H9 (cell line): ENCODE results near the gene RPL38. TPM values are rescaled to one million over a fixed set of nuclear protein-coding genes. Genes with fewer than 3 reads are reported as not detected.

Source experiments
- DNase-seq: peaks from one replicate; pipeline ENCODE4 v3.0.0-alpha.2; 2017
- H2AFZ ChIP-seq: one replicate; pipeline ENCODE4 v1.6.1; 2013; ENCODE audit warnings: mild to moderate bottlenecking, low read length, control low read depth, moderate library complexity
- H2AK5ac ChIP-seq: 2 replicates; pipeline ENCODE4 v1.6.1; 2013; ENCODE audit warnings: low read length, control low read depth, mixed read lengths; ENCODE audit not compliant: insufficient read length
- H2BK120ac ChIP-seq: one replicate; pipeline ENCODE4 v1.6.1; 2013; ENCODE audit warnings: low read depth, mild to moderate bottlenecking, low read length, control low read depth, inconsistent platforms; ENCODE audit not compliant: poor library complexity, severe bottlenecking
- H2BK12ac ChIP-seq: 2 replicates; pipeline ENCODE4 v1.6.1; 2013; ENCODE audit warnings: low read length, control low read depth, mixed read lengths, low read depth; ENCODE audit not compliant: insufficient read length
- H2BK15ac ChIP-seq: 2 replicates; pipeline ENCODE4 v1.6.1; 2013; ENCODE audit warnings: low read depth, low read length, control low read depth
- H2BK20ac ChIP-seq: one replicate; pipeline ENCODE4 v1.6.1; 2013; ENCODE audit warnings: low read depth, mild to moderate bottlenecking, low read length, control low read depth, inconsistent platforms; ENCODE audit not compliant: poor library complexity, severe bottlenecking
- H2BK5ac ChIP-seq: 2 replicates; pipeline ENCODE4 v1.6.1; 2013; ENCODE audit warnings: low read length, control low read depth, mixed read lengths; ENCODE audit not compliant: insufficient read length
- H3K14ac ChIP-seq: 2 replicates; pipeline ENCODE4 v1.6.1; 2013; ENCODE audit warnings: low read length, control low read depth; ENCODE audit not compliant: insufficient read depth
- H3K18ac ChIP-seq: 2 replicates; pipeline ENCODE4 v1.6.1; 2013; ENCODE audit warnings: low read depth, mild to moderate bottlenecking, mixed read lengths, low read length, control low read depth; ENCODE audit not compliant: insufficient read length
- H3K23ac ChIP-seq: 2 replicates; pipeline ENCODE4 v1.6.1; 2013; ENCODE audit warnings: low read length, control low read depth, mixed read lengths, low read depth; ENCODE audit not compliant: insufficient read length
- H3K23me2 ChIP-seq: 2 replicates; pipeline ENCODE4 v1.6.1; 2013; ENCODE audit warnings: low read depth, mild to moderate bottlenecking, mixed read lengths, low read length, control low read depth; ENCODE audit not compliant: insufficient read length, poor library complexity, severe bottlenecking
- H3K27ac ChIP-seq: 2 replicates; pipeline ENCODE4 v1.5.1; 2013; ENCODE audit warnings: low read length, control low read depth, mixed read lengths, low read depth; ENCODE audit not compliant: insufficient read length
- H3K27me3 ChIP-seq: 2 replicates; pipeline ENCODE4 v1.6.1; 2013; ENCODE audit warnings: low read length, control low read depth, inconsistent platforms; ENCODE audit not compliant: insufficient read depth
- H3K4ac ChIP-seq: 2 replicates; pipeline ENCODE4 v1.6.1; 2013; ENCODE audit warnings: low read depth, mild to moderate bottlenecking, control low read depth, inconsistent platforms, low read length, moderate library complexity
- H3K4me1 ChIP-seq: 2 replicates; pipeline ENCODE4 v1.6.1; 2013; ENCODE audit warnings: low read length, control low read depth, inconsistent platforms; ENCODE audit not compliant: insufficient read depth
- H3K4me2 ChIP-seq: 2 replicates; pipeline ENCODE4 v1.6.1; 2013; ENCODE audit warnings: low read length, control low read depth, mixed read lengths; ENCODE audit not compliant: insufficient read length, insufficient read depth
- H3K56ac ChIP-seq: 2 replicates; pipeline ENCODE4 v1.6.1; 2013; ENCODE audit warnings: low read depth, mild to moderate bottlenecking, mixed read lengths, low read length, control low read depth; ENCODE audit not compliant: insufficient read length
- H3K79me1 ChIP-seq: 2 replicates; pipeline ENCODE4 v1.6.1; 2013; ENCODE audit warnings: low read depth, mild to moderate bottlenecking, moderate library complexity, low read length, control low read depth, inconsistent platforms; ENCODE audit not compliant: insufficient read depth, poor library complexity, severe bottlenecking
- H3K79me2 ChIP-seq: 2 replicates; pipeline ENCODE4 v1.6.1; 2013; ENCODE audit warnings: low read length, control low read depth, inconsistent platforms; ENCODE audit not compliant: insufficient read depth
- H3K9ac ChIP-seq: 2 replicates; pipeline ENCODE4 v1.6.1; 2013; ENCODE audit warnings: low read length, control low read depth, mixed read lengths; ENCODE audit not compliant: insufficient read length; ENCODE audit errors: extremely low read depth
- H3K9me3 ChIP-seq: one replicate; pipeline ENCODE4 v1.6.1; 2013; ENCODE audit warnings: low read depth, low read length, inconsistent platforms; ENCODE audit not compliant: control insufficient read depth
- H3T11ph ChIP-seq: one replicate; pipeline ENCODE4 v1.6.1; 2013; ENCODE audit warnings: mild to moderate bottlenecking, low read length, control low read depth, inconsistent platforms
- H4K20me1 ChIP-seq: one replicate; pipeline ENCODE4 v1.6.1; 2013; ENCODE audit not compliant: control insufficient read depth, insufficient read length, insufficient read depth
- H4K5ac ChIP-seq: 2 replicates; pipeline ENCODE4 v1.6.1; 2013; ENCODE audit warnings: low read depth, mild to moderate bottlenecking, mixed read lengths, low read length, control low read depth; ENCODE audit not compliant: insufficient read length
- H4K8ac ChIP-seq: replicated peaks from 2 replicates; pipeline ENCODE4 v1.6.1; 2013; ENCODE audit warnings: low read length, control low read depth, mixed read lengths, low read depth; ENCODE audit not compliant: insufficient read length
- H4K91ac ChIP-seq: 2 replicates; pipeline ENCODE4 v1.6.1; 2013; ENCODE audit warnings: low read depth, mild to moderate bottlenecking, moderate library complexity, mixed read lengths, low read length, control low read depth; ENCODE audit not compliant: insufficient read length
- H3K27ac Mint-ChIP-seq, 3 experiments: 2 replicates in 2 of 3; 3 replicates in 1 of 3; pipeline ENCODE4 v1.8.0; 2020 to 2021; ENCODE audit warnings: mixed read lengths in 3 of 3, mild to moderate bottlenecking in 1 of 3, moderate library complexity in 1 of 3
- H3K27me3 Mint-ChIP-seq: 2 replicates; pipeline ENCODE4 v1.8.0; 2021; ENCODE audit warnings: low read depth, mild to moderate bottlenecking, moderate library complexity, mixed read lengths
- H3K36me3 Mint-ChIP-seq, 3 experiments: 2 replicates in 2 of 3; 3 replicates in 1 of 3; pipeline ENCODE4 v1.8.0; 2020 to 2021; ENCODE audit warnings: low read depth in 3 of 3, mixed read lengths in 3 of 3; ENCODE audit not compliant: insufficient read depth in 1 of 3
- H3K4me1 Mint-ChIP-seq, 2 experiments: 2 replicates each; pipeline ENCODE4 v1.8.0; 2020; ENCODE audit warnings: mixed read lengths in 2 of 2
- H3K4me3 Mint-ChIP-seq, 2 experiments: 2 replicates in 1 of 2; 3 replicates in 1 of 2; pipeline ENCODE4 v1.8.0; 2020 to 2021; ENCODE audit warnings: mild to moderate bottlenecking in 2 of 2, mixed read lengths in 2 of 2, moderate library complexity in 1 of 2
- H3K9me3 Mint-ChIP-seq, 2 experiments: 2 replicates in 1 of 2; 3 replicates in 1 of 2; pipeline ENCODE4 v1.8.0; 2020; ENCODE audit warnings: mild to moderate bottlenecking in 2 of 2, mixed read lengths in 2 of 2, moderate library complexity in 1 of 2
- WGBS: extraction: QIAGEN DNeasy Blood & Tissue Kit; methylation state at CpG from one replicate; pipeline ENCODE4 v1.1.7; 2013; ENCODE audit warnings: missing lambda C conversion rate, low lambda C conversion rate, mixed read lengths; ENCODE audit not compliant: insufficient read length; ENCODE audit errors: extremely low coverage; 5-methylcytosine and 5-hydroxymethylcytosine counted together
- total RNA-seq: library from RNA; stranded (reverse); gene quantifications from 2 replicates; pipeline ENCODE4 v1.2.1, GENCODE V29; 2021
- TF ChIP-seq, protein P1 (sequence below): fragments of 200-600 bp; sonication (generic); conservative IDR thresholded peaks from 3 replicates; pipeline ENCODE4 v1.8.0; 2021; ENCODE audit warnings: antibody characterized with exemption, mild to moderate bottlenecking

Gene RPL38
- total RNA-seq, 1 experiment from 2014 or later: 1,358 TPM

DNA sequence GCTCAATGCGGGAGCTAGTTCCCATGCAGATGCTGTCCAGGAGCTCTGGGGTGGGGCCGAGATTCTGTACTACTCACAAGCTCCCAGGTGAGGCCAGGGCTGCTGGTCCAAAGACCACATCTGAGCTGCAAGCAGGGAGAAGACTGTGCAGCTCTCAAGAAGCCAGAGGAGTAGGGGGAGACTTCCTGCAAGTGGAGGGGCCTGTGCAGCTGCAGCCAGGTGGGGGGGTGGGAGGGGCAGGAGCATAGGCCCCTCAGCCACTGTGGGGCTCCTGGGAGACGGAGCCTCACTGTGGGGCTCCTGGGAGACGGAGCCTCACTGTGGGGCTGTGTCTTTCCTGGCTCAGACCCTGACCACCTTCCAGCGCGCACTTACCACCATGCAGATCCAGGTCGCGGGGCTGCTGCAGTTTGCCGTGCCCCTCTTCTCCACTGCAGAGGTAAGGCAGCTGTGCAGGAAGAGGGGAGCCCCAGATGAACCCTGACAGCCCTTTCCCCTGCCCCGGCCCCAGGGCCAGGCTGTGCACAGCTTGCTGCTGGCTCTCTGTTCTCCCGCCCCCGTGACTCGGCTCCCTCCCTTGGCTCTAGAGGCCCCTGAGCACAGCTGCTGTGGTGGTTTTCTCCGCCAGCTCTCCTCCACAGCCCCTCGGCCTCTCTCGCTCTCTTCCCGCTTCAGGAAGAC lies 46.3 kb downstream of the RPL38 start:
- Histone ChIP-seq H3K27ac (no peak overlapping the region), H3K23me2 (peaks cover 4% of the 10 kb centered on the region), H4K20me1 (no peaks in the 10 kb centered on the region), H3K27me3 (no peaks in the 10 kb centered on the region), H2BK20ac (no peak overlapping the region), H3K14ac (peak overlapping the region; percentile 21; the same call in 1 of the 2 replicates), H4K5ac (no peak overlapping the region), H4K8ac (no peak overlapping the region), H3K23ac (no peak overlapping the region), H2AK5ac (no peak overlapping the region), H3K4me2 (no peak overlapping the region), H3T11ph (no peak overlapping the region), H2AFZ (no peak overlapping the region), H2BK5ac (no peak overlapping the region), H3K18ac (no peak overlapping the region), H3K9me3 (no peaks in the 10 kb centered on the region), H2BK15ac (no peak overlapping the region), H3K79me1 (no peaks in the 10 kb centered on the region), H4K91ac (no peak overlapping the region), H2BK12ac (no peak overlapping the region), H3K9ac (no peak overlapping the region), H3K79me2 (no peaks in the 10 kb centered on the region), H2BK120ac (no peak overlapping the region), H3K4me1 (no peaks in the 10 kb centered on the region; the same call in 1 of the 2 replicates), H3K4ac (no peak overlapping the region), H3K56ac (no peak overlapping the region)
- Mint-ChIP-seq H3K27me3 (peaks cover 19% of the 10 kb centered on the region), H3K4me3 (no peak overlapping the region), H3K4me1 (peaks cover 21 to 36% of the 10 kb centered on the region in 2 experiments), H3K27ac (peak overlapping the region in 1 of 3 experiments; percentile 59; a peak in 1 of 7 replicates), H3K9me3 (peaks cover 9 to 18% of the 10 kb centered on the region in 2 experiments), H3K36me3 (peaks cover 3 to 20% (median 17%) of the 10 kb centered on the region in 3 experiments; a peak in 6 of 7 replicates)
- TF ChIP-seq, protein P1, sequence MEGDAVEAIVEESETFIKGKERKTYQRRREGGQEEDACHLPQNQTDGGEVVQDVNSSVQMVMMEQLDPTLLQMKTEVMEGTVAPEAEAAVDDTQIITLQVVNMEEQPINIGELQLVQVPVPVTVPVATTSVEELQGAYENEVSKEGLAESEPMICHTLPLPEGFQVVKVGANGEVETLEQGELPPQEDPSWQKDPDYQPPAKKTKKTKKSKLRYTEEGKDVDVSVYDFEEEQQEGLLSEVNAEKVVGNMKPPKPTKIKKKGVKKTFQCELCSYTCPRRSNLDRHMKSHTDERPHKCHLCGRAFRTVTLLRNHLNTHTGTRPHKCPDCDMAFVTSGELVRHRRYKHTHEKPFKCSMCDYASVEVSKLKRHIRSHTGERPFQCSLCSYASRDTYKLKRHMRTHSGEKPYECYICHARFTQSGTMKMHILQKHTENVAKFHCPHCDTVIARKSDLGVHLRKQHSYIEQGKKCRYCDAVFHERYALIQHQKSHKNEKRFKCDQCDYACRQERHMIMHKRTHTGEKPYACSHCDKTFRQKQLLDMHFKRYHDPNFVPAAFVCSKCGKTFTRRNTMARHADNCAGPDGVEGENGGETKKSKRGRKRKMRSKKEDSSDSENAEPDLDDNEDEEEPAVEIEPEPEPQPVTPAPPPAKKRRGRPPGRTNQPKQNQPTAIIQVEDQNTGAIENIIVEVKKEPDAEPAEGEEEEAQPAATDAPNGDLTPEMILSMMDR: no peak
- DNase-seq: no peak
- no CpG with 5 or more reads among the region's 17 CpGs for WGBS
